Activated T-helper 2 cell treated with anti-CD3 and anti-CD28 coated beads, Interferon-gamma antibody, Interleukin-2, Interleukin-4, amounts not matched to agents 10 μg/mL and 5 μg/mL and 100 μg/mL, durations not matched to agents 14 hours and 24 hours and 36 hours (primary cell): ENCODE data around the gene PPP1R9A. TPM values are rescaled to one million over a fixed set of nuclear protein-coding genes. Genes with fewer than 3 reads are reported as not detected.
"Not testable (repeated sequence)": the region's sequence is repeated elsewhere in the genome, so short reads cannot be mapped to it uniquely, and the experiment has no call there.

ENCODE experiments used
- DNase-seq: peaks from one replicate; pipeline ENCODE4 v3.0.0; 2021; ENCODE audit warnings: low spot score
- H3K27ac Mint-ChIP-seq: one replicate; pipeline ENCODE4 v1.8.0; 2021; ENCODE audit warnings: mixed read lengths
- H3K27me3 Mint-ChIP-seq: one replicate; pipeline ENCODE4 v1.8.0; 2021; ENCODE audit warnings: low read depth, mixed read lengths
- H3K36me3 Mint-ChIP-seq: one replicate; pipeline ENCODE4 v1.8.0; 2021; ENCODE audit warnings: low read depth, mixed read lengths
- H3K4me1 Mint-ChIP-seq: one replicate; pipeline ENCODE4 v1.8.0; 2021; ENCODE audit warnings: low read depth, mixed read lengths
- H3K4me3 Mint-ChIP-seq: one replicate; pipeline ENCODE4 v1.8.0; 2021; ENCODE audit warnings: low read depth, mild to moderate bottlenecking, moderate library complexity, mixed read lengths
- H3K9me3 Mint-ChIP-seq: one replicate; pipeline ENCODE4 v1.8.0; 2021; ENCODE audit warnings: mixed read lengths
- intact Hi-C: fragments of 100-400 bp; cut with micrococcal nuclease; formaldehyde crosslinking; loops from one replicate; pipeline ENCODE4 v1.15.1; 2023
- total RNA-seq: library from RNA; stranded (reverse); gene quantifications from 2 replicates; pipeline ENCODE4 v1.2.3, GENCODE V29; 2022

Gene PPP1R9A
- total RNA-seq, 1 donor from 2014 or later: not detected

DNA sequence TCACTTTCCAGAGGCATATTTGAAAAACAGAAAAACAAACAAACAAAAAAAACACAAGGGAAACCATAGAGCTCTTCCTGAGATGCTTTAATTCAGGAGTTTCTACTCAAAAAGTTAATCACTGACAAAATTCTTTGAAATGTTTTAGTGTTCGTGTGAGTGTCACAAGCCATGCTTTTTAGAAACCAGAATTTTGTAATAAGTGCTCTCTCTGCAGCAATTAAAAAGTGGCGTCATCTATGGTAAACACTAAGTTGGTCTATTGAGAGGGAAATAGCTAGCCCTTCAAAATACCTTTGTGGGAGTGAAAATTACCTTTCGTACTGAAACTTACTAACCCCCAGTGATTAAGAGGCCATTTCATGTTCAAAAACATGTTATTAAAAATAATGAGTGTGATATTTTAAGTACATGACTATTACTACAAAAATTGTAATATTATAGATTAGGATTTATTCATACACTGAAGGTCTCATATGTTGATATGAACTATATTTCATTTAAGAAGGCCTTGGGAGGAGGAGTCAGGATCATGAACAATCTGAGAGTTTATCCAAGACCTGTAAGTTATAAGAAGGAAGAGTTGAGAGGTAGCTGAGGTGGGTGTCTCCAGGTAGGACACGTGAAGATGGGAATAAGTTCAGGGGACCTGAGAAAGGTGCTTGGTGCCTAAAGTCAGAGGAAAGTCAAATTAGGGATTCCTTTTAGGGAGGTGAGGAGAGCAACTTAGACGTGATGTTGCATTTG lies 94.6 kb downstream of the PPP1R9A start:
- H3K9me3 Mint-ChIP-seq: no peaks in the 10 kb centered on the region

DNA sequence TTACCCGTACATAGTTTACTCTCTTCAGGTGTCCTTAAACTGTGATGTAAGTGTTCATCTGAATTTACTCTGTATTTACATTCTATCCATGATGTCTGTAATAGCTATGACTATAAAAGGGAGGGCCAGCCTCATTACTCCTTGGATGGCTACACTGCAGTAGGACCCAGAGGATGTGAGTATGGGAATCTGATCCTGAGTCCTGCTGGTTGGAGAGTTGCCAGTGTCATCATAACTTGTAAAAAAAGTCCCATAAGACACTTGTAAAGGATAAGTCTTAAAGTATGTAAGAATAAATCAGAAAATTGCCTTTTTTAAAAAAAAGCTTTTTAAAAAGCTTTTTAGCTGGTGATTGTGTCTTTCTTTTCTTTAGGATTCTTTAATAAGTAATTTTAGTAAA lies 95.4 kb downstream of the PPP1R9A start:
- Mint-ChIP-seq H3K36me3 (no peaks in the 10 kb centered on the region), H3K27me3 (no peaks in the 10 kb centered on the region), H3K4me1 (no peaks in the 10 kb centered on the region), H3K4me3 (no peak overlapping the region), H3K27ac (no peak overlapping the region), H3K9me3 (no peaks in the 10 kb centered on the region)
- DNase-seq: no peak
- intact Hi-C loops: no loop called here

More for the DNA sequence above, 94.6 kb downstream of the PPP1R9A start:
- no peaks in the 10 kb centered on the region for H3K36me3 Mint-ChIP-seq
- DNase-seq: no peak
- H3K27me3 Mint-ChIP-seq: no peaks in the 10 kb centered on the region
- no peaks in the 10 kb centered on the region for H3K4me1 Mint-ChIP-seq
- H3K4me3 Mint-ChIP-seq: no peak overlapping the region
- no peak overlapping the region for H3K27ac Mint-ChIP-seq
- intact Hi-C loops: no loop called here

DNA sequence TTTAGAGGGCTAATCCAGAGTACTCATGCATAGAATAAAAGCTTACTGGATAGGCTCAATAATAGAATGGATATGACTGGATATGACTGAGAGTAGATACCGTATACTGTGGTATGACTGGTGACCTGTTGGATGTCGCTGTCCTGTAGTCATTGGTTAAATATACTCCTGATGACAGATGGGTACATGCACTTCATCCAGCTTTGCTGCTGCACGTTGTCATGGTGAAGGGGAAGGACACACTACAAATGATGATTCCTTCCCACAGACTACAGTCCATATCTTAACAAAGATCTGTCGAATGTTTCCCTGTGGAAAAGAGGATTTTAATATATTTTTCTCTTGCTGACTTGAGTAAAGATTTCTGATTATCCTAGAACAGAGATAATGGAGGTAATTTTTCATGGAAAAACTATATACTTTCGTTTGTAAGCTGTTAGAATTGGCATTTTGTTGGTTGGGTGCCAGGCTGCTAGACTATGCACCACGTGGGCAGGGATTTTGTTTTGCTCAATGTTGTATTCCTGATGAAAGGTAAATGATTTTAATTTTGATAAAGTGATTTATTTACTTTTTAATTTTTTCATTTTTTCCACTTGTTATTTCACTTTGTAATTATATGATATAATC lies 97.3 kb downstream of the PPP1R9A start:
- no peaks in the 10 kb centered on the region for H3K9me3 Mint-ChIP-seq
- no peak overlapping the region for H3K27ac Mint-ChIP-seq
- H3K36me3 Mint-ChIP-seq: no peaks in the 10 kb centered on the region
- no peaks in the 10 kb centered on the region for H3K27me3 Mint-ChIP-seq
- no peak overlapping the region for H3K4me3 Mint-ChIP-seq
- H3K4me1 Mint-ChIP-seq: no peaks in the 10 kb centered on the region
- no peak for DNase-seq
- intact Hi-C loops: no loop called here

DNA sequence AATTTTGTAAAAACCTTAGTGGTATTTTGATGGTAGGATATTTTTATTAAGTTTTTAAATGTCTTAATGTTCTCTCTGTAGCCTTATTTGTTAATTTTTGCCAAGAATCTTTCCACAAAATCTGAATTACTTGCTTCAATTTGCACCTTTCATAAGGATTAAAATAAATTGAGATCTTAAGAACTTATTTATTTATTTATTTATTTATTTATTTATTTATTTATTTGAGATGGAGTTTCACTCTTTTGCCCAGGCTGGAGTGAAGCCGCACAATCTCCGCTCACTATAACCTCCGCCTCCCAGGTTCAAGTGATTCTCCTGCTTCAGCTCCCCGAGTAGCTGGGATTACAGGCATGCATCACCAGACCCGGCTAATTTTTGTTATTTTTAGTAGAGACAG lies 98.6 kb downstream of the PPP1R9A start:
- intact Hi-C loops: no loop called here
- DNase-seq: no peak
- no peak overlapping the region for H3K4me3 Mint-ChIP-seq
- H3K27me3 Mint-ChIP-seq: no peaks in the 10 kb centered on the region
- H3K9me3 Mint-ChIP-seq: no peaks in the 10 kb centered on the region
- no peak overlapping the region for H3K27ac Mint-ChIP-seq
- no peaks in the 10 kb centered on the region for H3K4me1 Mint-ChIP-seq
- no peaks in the 10 kb centered on the region for H3K36me3 Mint-ChIP-seq

DNA sequence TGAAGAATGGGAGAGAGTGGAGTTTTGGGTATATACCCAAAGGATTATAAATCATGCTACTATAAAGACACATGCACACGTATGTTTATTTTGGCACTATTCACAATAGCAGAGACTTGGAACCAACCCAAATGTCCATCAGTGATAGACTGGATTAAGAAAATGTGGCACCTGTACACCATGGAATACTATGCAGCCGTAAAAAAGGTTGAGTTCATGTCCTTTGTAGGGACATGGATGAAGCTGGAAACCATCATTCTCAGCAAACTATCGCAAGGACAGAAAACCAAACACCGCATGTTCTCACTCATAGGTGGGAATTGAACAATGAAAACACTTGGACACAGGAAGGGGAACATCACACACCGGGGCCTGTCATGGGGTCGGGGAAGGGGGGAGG lies 101.4 kb downstream of the PPP1R9A start:
- H3K27ac Mint-ChIP-seq, intact Hi-C loops: not testable (repeated sequence)

DNA sequence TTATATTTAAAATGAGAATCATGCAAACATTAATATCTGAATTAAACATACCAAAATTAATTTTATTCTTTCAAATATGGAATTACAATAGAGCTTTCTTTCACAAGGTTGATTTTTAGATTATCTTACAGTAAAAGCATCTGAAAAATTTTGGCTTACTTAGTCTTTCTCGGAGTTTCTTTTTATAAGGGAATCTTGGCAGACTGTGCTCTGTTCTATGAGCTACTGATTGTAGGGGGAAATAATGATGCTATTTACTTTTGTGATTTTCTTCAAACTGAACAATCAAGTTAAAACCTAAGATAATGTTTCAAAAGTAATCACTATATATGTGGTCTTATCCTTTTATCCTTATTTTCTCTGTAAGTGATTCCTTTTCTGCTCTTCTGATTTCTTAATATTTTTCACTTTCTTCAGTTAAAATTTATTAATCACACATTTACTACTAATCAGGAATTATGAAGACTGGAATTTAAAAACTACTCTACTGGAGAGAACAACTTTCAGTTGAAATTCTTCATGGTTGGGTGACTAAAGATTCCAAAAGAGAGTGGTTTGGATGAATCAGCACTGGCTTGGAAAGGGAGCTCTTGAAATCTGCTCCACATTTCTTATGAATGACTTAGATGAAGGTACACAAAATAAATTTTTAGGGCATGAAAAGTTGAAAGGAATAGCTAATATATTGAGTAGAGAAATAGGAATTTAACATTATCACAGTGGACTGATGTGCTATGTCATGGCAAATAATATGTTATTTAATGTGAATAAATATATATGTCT lies 103.9 kb downstream of the PPP1R9A start:
- intact Hi-C loops: no loop called here
- DNase-seq: no peak
- Mint-ChIP-seq H3K4me3 (no peak overlapping the region), H3K27ac (no peak overlapping the region), H3K27me3 (no peaks in the 10 kb centered on the region), H3K4me1 (no peaks in the 10 kb centered on the region), H3K9me3 (no peaks in the 10 kb centered on the region), H3K36me3 (no peaks in the 10 kb centered on the region)

More for the DNA sequence above, 101.4 kb downstream of the PPP1R9A start:
- H3K4me1 Mint-ChIP-seq, DNase-seq, H3K27me3 Mint-ChIP-seq, H3K9me3 Mint-ChIP-seq, H3K4me3 Mint-ChIP-seq, H3K36me3 Mint-ChIP-seq: not testable (repeated sequence)

DNA sequence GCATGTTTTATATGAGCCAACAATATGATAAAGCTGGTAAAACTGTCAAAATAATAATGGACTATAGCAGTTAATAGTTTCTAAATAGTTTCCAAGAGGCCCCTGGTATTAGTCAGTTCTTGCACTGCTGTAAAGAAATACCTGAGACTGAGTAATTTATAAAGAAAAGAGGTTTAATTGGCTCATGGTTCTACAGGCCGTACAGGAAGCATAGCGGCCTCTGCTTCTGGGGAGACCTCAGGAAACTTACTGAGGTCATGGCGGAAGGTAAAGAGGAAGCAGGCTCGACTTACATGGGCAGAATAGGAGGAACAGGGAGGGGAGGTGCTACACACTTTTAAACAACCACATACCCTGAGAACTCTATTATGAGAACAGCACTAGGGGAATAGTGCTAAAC lies 104.6 kb downstream of the PPP1R9A start:
- intact Hi-C loops: no loop called here
- no peaks in the 10 kb centered on the region for H3K4me1 Mint-ChIP-seq
- H3K27ac Mint-ChIP-seq: no peak overlapping the region
- no peak for DNase-seq
- H3K4me3 Mint-ChIP-seq: no peak overlapping the region
- H3K9me3 Mint-ChIP-seq: no peaks in the 10 kb centered on the region
- H3K36me3 Mint-ChIP-seq: no peaks in the 10 kb centered on the region
- H3K27me3 Mint-ChIP-seq: no peaks in the 10 kb centered on the region

DNA sequence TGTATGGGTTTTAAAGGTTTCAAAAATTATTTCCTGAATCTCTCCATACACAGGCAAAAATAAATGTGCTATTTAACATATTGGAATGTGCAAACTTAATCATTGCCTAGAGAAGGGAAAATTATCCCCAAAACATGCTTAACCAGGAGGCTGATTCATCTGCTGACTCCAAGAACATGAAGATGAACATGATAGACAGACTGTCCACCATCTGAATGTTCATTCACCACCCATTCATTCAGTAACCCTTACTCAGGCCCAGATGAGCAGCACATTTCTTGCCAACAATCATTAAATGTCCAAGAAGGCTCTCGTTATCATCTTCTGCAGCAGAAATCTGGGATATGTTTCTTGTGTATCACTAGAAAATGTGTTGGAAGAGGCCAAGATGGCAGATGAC lies 110.6 kb downstream of the PPP1R9A start:
- Mint-ChIP-seq H3K27me3 (no peaks in the 10 kb centered on the region), H3K4me1 (no peaks in the 10 kb centered on the region), H3K4me3 (no peak overlapping the region), H3K9me3 (no peaks in the 10 kb centered on the region), H3K27ac (no peak overlapping the region), H3K36me3 (no peaks in the 10 kb centered on the region)
- no peak for DNase-seq
- intact Hi-C loops: no loop called here

DNA sequence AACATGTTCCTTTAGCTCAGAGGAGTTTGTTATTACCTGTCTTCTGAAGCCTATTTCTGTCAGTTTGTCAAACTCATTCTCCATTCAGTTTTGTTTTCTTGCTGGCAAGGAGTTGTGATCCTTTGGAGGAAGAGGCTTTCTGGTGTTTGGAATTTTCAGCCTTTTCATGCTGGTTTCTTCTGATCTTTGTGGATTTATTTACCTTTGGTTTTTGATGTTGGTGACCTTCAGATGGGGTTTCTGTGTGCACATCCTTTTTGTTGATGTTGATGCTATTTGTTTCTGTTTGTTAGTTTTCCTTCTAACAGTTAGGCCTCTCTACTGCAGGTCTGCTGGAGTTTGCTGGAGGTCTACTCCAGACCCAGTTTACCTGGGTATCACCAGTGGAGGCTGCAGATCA lies 118.6 kb downstream of the PPP1R9A start:
- Mint-ChIP-seq H3K9me3 (peaks cover 16% of the 10 kb centered on the region), H3K4me3 (no peak overlapping the region), H3K4me1 (no peaks in the 10 kb centered on the region), H3K27me3 (no peaks in the 10 kb centered on the region), H3K36me3 (no peaks in the 10 kb centered on the region), H3K27ac (no peak overlapping the region)
- intact Hi-C loops: no loop called here
- no peak for DNase-seq

DNA sequence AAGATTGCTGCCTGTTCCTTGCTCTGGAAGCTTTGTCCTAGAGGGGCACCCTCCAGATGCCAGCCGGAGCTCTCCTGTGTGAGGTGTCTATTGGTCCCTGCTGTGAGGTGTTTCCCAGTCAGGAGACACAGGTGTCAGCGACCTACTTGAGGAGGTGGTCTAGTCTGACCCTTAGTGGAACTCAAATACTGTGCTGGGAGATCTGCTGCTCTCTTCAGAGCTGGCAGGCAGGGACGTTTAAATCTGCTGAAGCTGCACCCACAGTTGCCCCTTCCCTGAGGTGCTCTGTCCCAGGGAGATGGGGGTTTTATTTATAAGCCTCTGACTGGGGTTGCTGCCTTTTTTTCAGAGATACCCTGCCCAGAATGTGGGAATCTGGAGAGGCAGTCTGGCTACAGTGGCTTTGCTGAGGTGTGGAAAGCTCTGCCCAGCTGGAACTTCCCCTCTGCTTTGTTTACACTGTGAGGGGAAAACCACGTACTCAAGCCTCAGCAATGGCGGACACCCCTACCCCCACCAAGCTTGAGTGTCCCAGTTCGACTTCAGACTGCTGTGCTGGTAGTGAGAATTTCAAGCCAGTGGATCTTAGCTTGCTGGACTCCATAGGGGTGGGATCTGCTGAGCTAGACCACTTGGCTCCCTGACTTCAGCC lies 119.2 kb downstream of the PPP1R9A start:
- no peak overlapping the region for H3K27ac Mint-ChIP-seq
- no peak overlapping the region for H3K4me3 Mint-ChIP-seq
- no peaks in the 10 kb centered on the region for H3K36me3 Mint-ChIP-seq
- DNase-seq: no peak
- H3K4me1 Mint-ChIP-seq: no peaks in the 10 kb centered on the region
- H3K9me3 Mint-ChIP-seq: peaks cover 16% of the 10 kb centered on the region
- no peaks in the 10 kb centered on the region for H3K27me3 Mint-ChIP-seq
- intact Hi-C loops: no loop called here

DNA sequence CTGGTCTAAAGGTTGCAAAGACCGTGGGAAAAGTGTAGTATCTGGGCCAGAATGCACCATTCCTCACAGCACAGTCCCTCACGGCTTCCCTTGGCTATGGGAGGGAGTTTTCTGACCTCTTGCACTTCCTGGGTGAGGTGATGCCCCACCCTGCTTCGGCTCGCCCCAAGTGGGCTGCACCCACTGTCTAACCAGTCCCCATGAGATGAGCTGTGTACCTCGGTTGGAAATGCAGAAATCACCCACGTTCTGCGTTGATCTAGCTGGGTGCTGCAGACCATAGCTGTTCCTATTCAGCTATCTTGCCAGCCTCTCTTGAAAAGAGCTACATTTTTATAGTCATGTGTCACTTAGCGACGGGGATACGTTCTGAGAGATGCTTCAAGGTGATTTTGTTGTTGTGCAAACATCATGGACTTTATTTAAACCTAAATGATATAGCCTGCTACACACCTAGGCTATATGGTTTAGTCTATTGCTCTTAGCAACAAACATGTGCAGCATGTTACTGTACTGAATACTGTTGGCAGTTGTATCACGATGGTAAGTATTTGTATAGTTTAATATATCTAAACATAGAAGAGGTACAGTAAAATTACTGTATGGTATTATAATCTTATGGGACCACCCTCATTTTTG lies 120.0 kb downstream of the PPP1R9A start:
- Mint-ChIP-seq H3K36me3 (no peaks in the 10 kb centered on the region), H3K27ac (no peak overlapping the region), H3K4me1 (no peaks in the 10 kb centered on the region), H3K4me3 (no peak overlapping the region), H3K27me3 (no peaks in the 10 kb centered on the region), H3K9me3 (peaks cover 16% of the 10 kb centered on the region)
- DNase-seq: no peak
- intact Hi-C loops: no loop called here

DNA sequence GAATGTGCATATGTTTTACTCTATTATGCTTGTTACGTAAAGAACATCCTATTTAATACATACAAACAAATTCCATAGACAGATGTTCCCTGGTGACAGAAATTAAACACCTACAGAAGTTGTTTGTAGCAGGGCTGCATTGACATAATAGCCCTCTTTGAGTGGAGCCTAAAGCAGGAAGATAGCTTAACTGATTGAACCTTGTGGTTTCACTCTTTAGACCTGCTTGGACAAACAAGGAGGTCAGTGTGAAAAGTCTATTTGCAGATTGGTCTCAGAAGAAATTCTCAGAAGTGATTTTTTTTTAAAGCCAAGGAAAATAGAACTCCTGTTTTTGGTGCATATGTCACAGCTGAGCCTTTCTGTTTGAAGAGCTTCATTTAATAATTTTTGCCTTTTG lies 121.3 kb downstream of the PPP1R9A start:
- Mint-ChIP-seq H3K36me3 (no peaks in the 10 kb centered on the region), H3K27me3 (no peaks in the 10 kb centered on the region), H3K4me1 (no peaks in the 10 kb centered on the region), H3K4me3 (no peak overlapping the region), H3K27ac (no peak overlapping the region), H3K9me3 (peaks cover 16% of the 10 kb centered on the region)
- intact Hi-C loops: no loop called here
- DNase-seq: no peak
